Measurements from ENCODE around the gene RAB10. TPM values are rescaled to one million over a fixed set of nuclear protein-coding genes. Genes with fewer than 3 reads are reported as not detected.

Gene RAB10
- total and polyA plus RNA-seq, 3 donors from 2014 or later, result 74.8 to 112 (median 96.8) TPM

DNA sequence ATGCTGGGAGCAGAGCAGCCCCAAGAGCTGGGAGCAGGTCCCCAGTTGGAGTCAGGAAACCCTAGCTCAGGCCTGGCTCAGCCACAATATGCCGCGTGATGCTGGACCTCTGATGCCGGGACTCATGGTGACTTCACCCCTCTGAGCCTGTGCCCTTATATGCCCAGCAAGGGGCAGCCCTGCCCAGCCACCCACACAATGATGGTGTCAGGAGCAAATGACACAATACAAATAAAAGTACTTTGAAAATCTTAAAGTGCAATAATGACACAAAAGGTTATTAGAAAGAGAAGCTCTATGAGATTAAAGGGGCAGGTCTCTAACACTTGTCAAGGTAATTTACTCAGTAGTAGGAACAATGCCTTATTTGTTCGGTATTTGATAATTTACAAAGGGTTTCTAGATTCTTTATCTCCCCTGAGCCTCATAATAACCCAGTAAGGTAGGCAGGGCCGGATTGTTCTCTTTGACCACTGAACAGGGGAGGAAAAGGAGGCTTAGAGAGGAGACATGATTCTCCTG is 33.3 kb upstream of the RAB10 start:
- WGBS, 2 donors, result 59 to 74% methylated on average over 5 of the region's 5 CpGs
- no peaks in the 10 kb centered on the region for H3K36me3 ChIP-seq (ENCODE audit: low read depth, missing control alignments)
- peak; percentile 43 for DNase-seq
- H3K27me3 ChIP-seq, result no peaks in the 10 kb centered on the region
- TF ChIP-seq POLR2A (IDR thresholded peaks at IDR 0.05), result no peak
- TF ChIP-seq, protein P1, sequence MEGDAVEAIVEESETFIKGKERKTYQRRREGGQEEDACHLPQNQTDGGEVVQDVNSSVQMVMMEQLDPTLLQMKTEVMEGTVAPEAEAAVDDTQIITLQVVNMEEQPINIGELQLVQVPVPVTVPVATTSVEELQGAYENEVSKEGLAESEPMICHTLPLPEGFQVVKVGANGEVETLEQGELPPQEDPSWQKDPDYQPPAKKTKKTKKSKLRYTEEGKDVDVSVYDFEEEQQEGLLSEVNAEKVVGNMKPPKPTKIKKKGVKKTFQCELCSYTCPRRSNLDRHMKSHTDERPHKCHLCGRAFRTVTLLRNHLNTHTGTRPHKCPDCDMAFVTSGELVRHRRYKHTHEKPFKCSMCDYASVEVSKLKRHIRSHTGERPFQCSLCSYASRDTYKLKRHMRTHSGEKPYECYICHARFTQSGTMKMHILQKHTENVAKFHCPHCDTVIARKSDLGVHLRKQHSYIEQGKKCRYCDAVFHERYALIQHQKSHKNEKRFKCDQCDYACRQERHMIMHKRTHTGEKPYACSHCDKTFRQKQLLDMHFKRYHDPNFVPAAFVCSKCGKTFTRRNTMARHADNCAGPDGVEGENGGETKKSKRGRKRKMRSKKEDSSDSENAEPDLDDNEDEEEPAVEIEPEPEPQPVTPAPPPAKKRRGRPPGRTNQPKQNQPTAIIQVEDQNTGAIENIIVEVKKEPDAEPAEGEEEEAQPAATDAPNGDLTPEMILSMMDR (IDR thresholded peaks at IDR 0.05), result no peak
- H3K9me3 ChIP-seq, result no peaks in the 10 kb centered on the region
- no peak overlapping the region for H3K4me3 ChIP-seq
- intact Hi-C loops (cut with DNase I; ENCODE audit: low total_unique reads), result no loop called here
- no peak overlapping the region for H3K27ac ChIP-seq
- H3K4me1 ChIP-seq, result peaks cover 24% of the 10 kb centered on the region

DNA sequence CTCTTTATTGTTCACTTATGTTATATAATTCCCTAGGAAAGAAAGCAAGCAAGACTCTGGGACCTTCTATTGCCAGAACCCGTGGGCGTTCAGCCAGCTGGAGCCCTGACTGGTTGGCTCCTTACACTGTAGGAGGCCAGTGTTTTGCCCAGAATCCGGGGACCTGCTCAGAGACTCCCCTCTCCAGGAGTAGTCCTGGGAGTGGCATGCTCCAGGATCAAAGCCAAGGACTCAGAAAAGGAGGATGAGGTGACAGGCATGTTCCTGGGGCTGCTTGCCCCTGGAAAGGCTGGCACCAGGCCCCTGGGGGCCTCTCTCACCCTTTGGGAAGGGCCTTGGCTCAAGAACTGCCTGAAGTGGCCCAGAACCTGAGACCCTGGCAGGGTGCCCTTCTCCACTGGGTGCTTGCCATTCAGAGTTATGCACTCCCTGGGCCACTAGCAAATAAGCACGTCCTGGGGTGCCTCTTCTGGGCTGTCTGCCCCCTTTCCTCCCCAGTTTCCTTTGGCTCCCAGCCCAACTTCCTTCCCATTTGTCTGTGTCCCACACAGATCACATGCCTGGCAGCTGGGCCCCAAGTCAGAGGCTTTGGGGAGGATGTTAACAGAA is 32.0 kb upstream of the RAB10 start:
- no peaks in the 10 kb centered on the region for H3K9me3 ChIP-seq
- peak overlapping the region; percentile 9 to 24 for H3K27ac ChIP-seq
- no peak overlapping the region for H3K4me3 ChIP-seq
- WGBS, 2 donors, result 22 to 34% methylated on average over 4 of the region's 4 CpGs
- no peaks in the 10 kb centered on the region for H3K27me3 ChIP-seq
- H3K36me3 ChIP-seq (ENCODE audit: low read depth, missing control alignments), result no peaks in the 10 kb centered on the region
- no peak for TF ChIP-seq POLR2A (IDR thresholded peaks at IDR 0.05)
- peak; percentile 83 for DNase-seq
- intact Hi-C loops (cut with DNase I; ENCODE audit: low total_unique reads), result no loop called here
- H3K4me1 ChIP-seq, result peaks cover 24% of the 10 kb centered on the region

DNA sequence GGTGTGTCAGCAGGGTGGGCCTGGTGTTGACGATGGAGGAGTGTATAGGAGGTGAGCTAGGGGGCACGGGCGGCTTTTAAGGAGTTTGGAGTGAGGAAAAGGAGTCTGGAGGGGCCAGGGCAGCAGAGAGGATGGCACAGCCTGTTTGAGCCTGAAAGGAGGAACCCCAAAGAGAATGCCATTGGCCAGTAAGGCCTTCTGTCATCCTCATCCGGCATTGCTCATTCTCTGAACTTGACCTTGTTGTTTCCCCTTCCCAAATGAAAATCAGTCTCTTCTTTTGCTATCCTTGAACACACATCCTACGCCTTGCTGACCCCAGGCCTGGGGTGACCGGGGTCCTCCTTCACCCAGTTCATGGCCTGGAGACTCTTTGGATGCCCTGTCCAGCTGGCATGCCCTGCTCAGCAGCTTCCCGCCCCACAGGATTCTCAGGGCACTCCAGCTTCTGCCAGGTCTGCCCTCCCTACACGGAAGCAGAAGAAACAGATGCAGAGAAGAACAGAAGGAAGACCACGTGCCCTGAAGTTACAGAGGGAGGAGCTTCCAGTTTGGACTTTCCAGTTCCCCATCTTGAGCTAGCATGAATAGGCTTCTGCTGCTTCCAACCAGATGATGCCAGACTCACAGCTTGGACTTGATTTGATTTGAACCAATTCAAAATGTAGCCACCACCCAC is 31.1 kb upstream of the RAB10 start:
- intact Hi-C loops (cut with DNase I; ENCODE audit: low total_unique reads), result no loop called here
- Histone ChIP-seq H3K9me3 (no peaks in the 10 kb centered on the region), H3K27ac (no peak overlapping the region), H3K27me3 (no peaks in the 10 kb centered on the region), H3K36me3 (ENCODE audit: low read depth, missing control alignments) (no peaks in the 10 kb centered on the region), H3K4me3 (no peak overlapping the region), H3K4me1 (peaks cover 24% of the 10 kb centered on the region)
- 70 to 79% methylated on average over 9 of the region's 9 CpGs for WGBS, 2 donors
- TF ChIP-seq, protein P1 (IDR thresholded peaks at IDR 0.05), result no peak
- peak; percentile 30 for DNase-seq

DNA sequence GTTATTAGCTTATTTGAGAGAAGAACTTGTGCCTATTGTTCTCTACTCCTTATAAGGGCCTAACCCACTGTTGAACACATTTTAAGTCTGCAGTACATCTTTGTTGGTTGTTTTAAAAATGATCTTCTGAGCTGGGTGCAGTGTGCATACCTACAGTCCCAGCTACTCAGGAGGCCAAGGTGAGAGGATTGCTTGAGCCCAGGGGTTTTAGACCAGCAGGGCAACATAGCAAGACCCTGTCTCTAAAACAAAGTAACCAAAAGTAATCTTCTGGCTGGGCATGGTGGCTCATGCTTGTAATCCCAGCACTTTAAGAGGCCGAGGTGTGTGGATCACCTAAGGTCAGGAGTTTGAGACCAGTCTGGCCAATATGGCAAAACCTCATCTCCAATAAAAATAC is 25.8 kb upstream of the RAB10 start:
- H3K27ac ChIP-seq, result peak overlapping the region in 1 of 2 donors; percentile 39

More for the DNA sequence above, 25.8 kb upstream of the RAB10 start:
- intact Hi-C loops (cut with DNase I; ENCODE audit: low total_unique reads), result no loop called here
- Histone ChIP-seq H3K4me1 (peaks cover 12% of the 10 kb centered on the region), H3K9me3 (no peaks in the 10 kb centered on the region), H3K36me3 (ENCODE audit: low read depth, missing control alignments) (no peaks in the 10 kb centered on the region), H3K4me3 (no peak overlapping the region), H3K27me3 (no peaks in the 10 kb centered on the region)
- TF ChIP-seq POLR2A (IDR thresholded peaks at IDR 0.05), result no peak
- TF ChIP-seq, protein P1 (IDR thresholded peaks at IDR 0.05), result no peak
- 61 to 84% methylated on average over 1 of the region's 1 CpG for WGBS, 2 donors
- DNase-seq, result no peak
